Stimulated activated CD4-positive, alpha-beta T cell treated with anti-CD3 and anti-CD28 coated beads, TNF-alpha, amount 100 ng/mL, for 1 hour (primary cell): ENCODE data around the gene GABPB1.

Experiments used
- DNase-seq, 3 donors: peaks; one replicate each; pipeline ENCODE4 v3.0.0-alpha.2; 2020; ENCODE audit warnings: low read depth in 3 of 3, low spot score in 1 of 3

The GABPB1 gene

GRCh38 chr15:50345298-50345697 lies 9.7 kb downstream of the GABPB1 start:
- no peak for DNase-seq

- DNase-seq = no peak
Measured at GRCh38 chr15:50344006-50344464, 11.0 kb downstream of the GABPB1 start.

GRCh38 chr15:50341616-50342136 lies 13.3 kb downstream of the GABPB1 start:
- DNase-seq = no peak

GRCh38 chr15:50340416-50340815 lies 14.6 kb downstream of the GABPB1 start:
- DNase-seq = no peak

- DNase-seq = no peak
Measured at GRCh38 chr15:50339717-50340116, 15.3 kb downstream of the GABPB1 start.

- no peak for DNase-seq
Measured at GRCh38 chr15:50335251-50335650, 19.7 kb downstream of the GABPB1 start.

GRCh38 chr15:50333229-50333628 lies 21.8 kb downstream of the GABPB1 start:
- DNase-seq = no peak

GRCh38 chr15:50330921-50331320 lies 24.1 kb downstream of the GABPB1 start:
- no peak for DNase-seq

GRCh38 chr15:50328116-50328515 lies 26.9 kb downstream of the GABPB1 start:
- no peak for DNase-seq

- no peak for DNase-seq
Measured at GRCh38 chr15:50321680-50322210, 33.3 kb downstream of the GABPB1 start.

- no peak for DNase-seq
Measured at GRCh38 chr15:50320504-50320903, 34.5 kb downstream of the GABPB1 start.

GRCh38 chr15:50318697-50319096 lies 36.3 kb downstream of the GABPB1 start:
- no peak for DNase-seq

GRCh38 chr15:50315814-50316630 lies 39.0 kb downstream of the GABPB1 start:
- no peak for DNase-seq

- no peak for DNase-seq
Measured at GRCh38 chr15:50312636-50313035, 42.4 kb downstream of the GABPB1 start.

- DNase-seq = no peak
Measured at GRCh38 chr15:50307799-50308198, 47.2 kb downstream of the GABPB1 start.

- no peak for DNase-seq
Measured at GRCh38 chr15:50304836-50305235, 50.2 kb downstream of the GABPB1 start.

- no peak for DNase-seq
Measured at GRCh38 chr15:50302581-50302980, 52.4 kb downstream of the GABPB1 start.

- DNase-seq = no peak
Measured at GRCh38 chr15:50298340-50298739, 56.7 kb downstream of the GABPB1 start.

GRCh38 chr15:50295966-50296365 lies 59.0 kb downstream of the GABPB1 start:
- no peak for DNase-seq

- no peak for DNase-seq
Measured at GRCh38 chr15:50289749-50290148, 65.2 kb downstream of the GABPB1 start.

GRCh38 chr15:50287324-50288116 lies 67.5 kb downstream of the GABPB1 start:
- no peak for DNase-seq

GRCh38 chr15:50281427-50281826 lies 73.6 kb downstream of the GABPB1 start:
- DNase-seq = no peak
